Common myeloid progenitor, CD34-positive (primary cell): ENCODE results near the gene FBXW8.

ENCODE experiments used
- CTCF ChIA-PET: fragments of 350-600 bp; sonication (Branson Sonifier 250); formaldehyde crosslinking; loops from one replicate; lab custom pipeline; 2021; ENCODE audit warnings: antibody characterized with exemption; lab: Charles Lee
- POLR2A ChIA-PET: fragments of 350-600 bp; sonication (Branson Sonifier 250); formaldehyde crosslinking; loops from one replicate; lab custom pipeline; 2021; ENCODE audit warnings: antibody characterized with exemption; lab: Charles Lee
- DNase-seq, 3 donors: peaks; one replicate each; pipeline versions ENCODE4 v3.0.0 to v3.0.0-alpha.2; 2013
- H3K27ac ChIP-seq, 2 experiments: 1 replicate in 1 of 2; 2 replicates in 1 of 2; pipeline ENCODE4 v1.7.0; 2013; ENCODE audit warnings: inconsistent platforms in 2 of 2, low read length in 2 of 2, mild to moderate bottlenecking in 2 of 2, low read depth in 1 of 2, moderate library complexity in 1 of 2; ENCODE audit not compliant: severe bottlenecking in 2 of 2, insufficient read depth in 1 of 2, poor library complexity in 1 of 2
- H3K27me3 ChIP-seq, 5 experiments: replicated peaks in 2 of 5; 1 replicate in 3 of 5; 2 replicates in 2 of 5; pipeline versions ENCODE4 v1.6.1 to v1.7.0; 2013; ENCODE audit warnings: low read length in 4 of 5, mild to moderate bottlenecking in 2 of 5, moderate library complexity in 2 of 5, inconsistent platforms in 1 of 5; ENCODE audit not compliant: insufficient read depth in 5 of 5, control insufficient read depth in 4 of 5
- H3K36me3 ChIP-seq, 4 experiments: 1 replicate in 2 of 4; 2 replicates in 2 of 4; pipeline versions ENCODE4 v1.6.1 to v1.7.0; 2013; ENCODE audit warnings: low read length in 3 of 4, control low read depth in 1 of 4, mild to moderate bottlenecking in 1 of 4; ENCODE audit not compliant: control insufficient read depth in 4 of 4, insufficient read depth in 4 of 4
- H3K4me1 ChIP-seq, 4 experiments: 1 replicate in 3 of 4; 2 replicates in 1 of 4; pipeline versions ENCODE4 v1.6.1 to v1.7.1; 2013; ENCODE audit warnings: low read length in 3 of 4, mild to moderate bottlenecking in 3 of 4, control low read depth in 1 of 4, inconsistent platforms in 1 of 4, moderate library complexity in 1 of 4; ENCODE audit not compliant: control insufficient read depth in 4 of 4, insufficient read depth in 4 of 4; ENCODE audit errors: control extremely low read depth in 1 of 4
- H3K4me3 ChIP-seq, 7 experiments: 1 replicate in 4 of 7; 2 replicates in 3 of 7; pipeline versions ENCODE4 v1.5.1 to v1.7.0; 2013; ENCODE audit warnings: mild to moderate bottlenecking in 7 of 7, low read length in 6 of 7, moderate library complexity in 6 of 7, inconsistent platforms in 2 of 7, low read depth in 2 of 7, control low read depth in 1 of 7; ENCODE audit not compliant: insufficient read depth in 4 of 7, control insufficient read depth in 1 of 7; ENCODE audit errors: extremely low read depth in 1 of 7
- H3K9me3 ChIP-seq, 5 experiments: 1 replicate in 4 of 5; 2 replicates in 1 of 5; pipeline versions ENCODE4 v1.6.1 to v1.7.1; 2013; ENCODE audit warnings: low read length in 4 of 5, mild to moderate bottlenecking in 2 of 5, inconsistent platforms in 1 of 5, low read depth in 1 of 5, moderate library complexity in 1 of 5; ENCODE audit not compliant: control insufficient read depth in 4 of 5, insufficient read depth in 2 of 5; ENCODE audit errors: control extremely low read depth in 1 of 5
- WGBS: methylation state at CpG from one replicate; pipeline ENCODE4 v1.1.5; 2013; ENCODE audit not compliant: insufficient coverage; 5-methylcytosine and 5-hydroxymethylcytosine counted together

The FBXW8 gene

DNA sequence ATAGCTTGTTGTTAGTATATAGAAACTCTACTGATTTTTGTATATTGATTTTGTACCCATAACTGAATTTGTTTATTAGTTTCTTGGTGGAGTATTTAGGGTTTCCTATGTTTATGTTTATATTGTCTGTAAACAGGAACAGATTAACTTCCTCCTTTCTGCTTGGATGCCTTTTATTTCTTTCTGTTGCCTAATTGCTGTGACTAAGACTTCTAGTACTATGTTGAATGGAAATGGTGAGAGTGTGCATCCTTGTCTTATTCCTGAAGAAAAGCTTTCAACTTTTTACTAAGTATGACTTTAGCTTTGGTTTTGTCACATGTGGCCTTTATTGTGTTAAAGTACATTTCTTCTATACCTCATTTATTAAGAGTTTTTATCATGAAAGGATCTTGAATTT is 20.9 kb downstream of the FBXW8 start:
- DNase-seq = no peak
- ChIA-PET POLR2A (no interaction called here), CTCF (no interaction called here)
- H3K27me3 ChIP-seq = peaks cover 0 to 1% (median 0%) of the 10 kb centered on the region in 5 experiments
- H3K36me3 ChIP-seq = peaks cover 0 to 28% (median 9%) of the 10 kb centered on the region in 4 experiments
- H3K4me3 ChIP-seq = no peak overlapping the region
- no peak overlapping the region for H3K27ac ChIP-seq
- H3K4me1 ChIP-seq = peaks cover 0 to 13% (median 5%) of the 10 kb centered on the region in 4 experiments
- H3K9me3 ChIP-seq = no peaks in the 10 kb centered on the region

- peaks cover 0 to 13% (median 5%) of the 10 kb centered on the region in 4 experiments for H3K4me1 ChIP-seq
- no peaks in the 10 kb centered on the region for H3K9me3 ChIP-seq
- H3K4me3 ChIP-seq = no peak overlapping the region
- H3K36me3 ChIP-seq = peaks cover 0 to 29% (median 6%) of the 10 kb centered on the region in 4 experiments
- no peaks in the 10 kb centered on the region for H3K27me3 ChIP-seq
- ChIA-PET POLR2A (no interaction called here), CTCF (no interaction called here)
- DNase-seq = no peak
- 92% methylated on average over 2 of the region's 2 CpGs for WGBS
- no peak overlapping the region for H3K27ac ChIP-seq
These were observed 22.3 kb downstream of the FBXW8 start for GRCh38 chr12:116933091-116933490.

DNA sequence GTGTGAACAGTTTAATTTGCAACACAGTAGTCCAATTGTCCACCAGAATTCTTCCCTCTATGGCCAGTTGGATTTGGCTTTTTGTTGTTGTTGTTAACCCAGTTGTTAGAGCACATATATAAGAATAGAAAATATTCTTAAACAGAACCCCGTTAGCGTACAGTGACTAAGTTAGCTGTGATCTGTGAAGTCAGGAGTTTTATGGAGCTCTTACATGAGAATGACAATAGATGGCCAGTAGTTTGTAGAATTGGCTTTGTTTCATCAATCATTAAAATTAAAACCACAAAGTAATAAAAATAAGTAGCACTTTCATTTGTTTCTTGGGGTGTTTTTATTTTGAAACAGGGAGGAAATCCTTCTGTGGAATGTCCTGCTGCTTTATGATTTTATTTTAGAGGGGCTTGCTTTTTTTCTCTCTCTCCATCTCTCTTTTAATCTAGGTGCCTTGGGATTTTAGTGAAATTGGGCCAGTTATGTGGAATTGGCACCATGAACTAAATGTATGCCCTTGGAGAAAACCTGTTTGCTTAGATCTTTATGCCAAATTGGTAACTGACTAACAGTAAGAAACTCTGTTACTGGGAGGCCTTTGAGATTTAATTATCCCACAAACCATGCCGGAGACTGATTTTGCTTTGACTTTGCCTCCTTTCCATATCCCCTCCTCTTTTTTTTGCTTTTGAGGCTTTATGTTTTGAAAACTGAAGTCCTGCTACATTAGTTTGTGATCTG is 22.9 kb downstream of the FBXW8 start:
- Histone ChIP-seq H3K36me3 (peaks cover 0 to 24% (median 3%) of the 10 kb centered on the region in 4 experiments), H3K27ac (no peak overlapping the region), H3K9me3 (no peaks in the 10 kb centered on the region), H3K4me3 (no peak overlapping the region), H3K4me1 (peaks cover 0 to 13% (median 5%) of the 10 kb centered on the region in 4 experiments), H3K27me3 (no peaks in the 10 kb centered on the region)
- no CpG with 5 or more reads among the region's 3 CpGs for WGBS
- ChIA-PET POLR2A (no interaction called here), CTCF (no interaction called here)
- DNase-seq = no peak

GRCh38 chr12:116934908-116935705 is 24.4 kb downstream of the FBXW8 start:
- no peak overlapping the region for H3K4me3 ChIP-seq
- ChIA-PET CTCF (interaction anchor here (0.7 kb wide), 1 partner anchor 37 kb away, joined by 3 read pairs; no protein-coding TSS in a partner anchor), POLR2A (no interaction called here)
- peaks cover 0 to 7% (median 3%) of the 10 kb centered on the region in 4 experiments for H3K4me1 ChIP-seq
- H3K9me3 ChIP-seq = no peaks in the 10 kb centered on the region
- H3K27me3 ChIP-seq = no peaks in the 10 kb centered on the region
- no CpG with 5 or more reads among the region's 4 CpGs for WGBS
- H3K27ac ChIP-seq = no peak overlapping the region
- DNase-seq = peak in 2 of 3 donors; percentile 22 to 28
- peaks cover 0 to 24% (median 4%) of the 10 kb centered on the region in 4 experiments for H3K36me3 ChIP-seq

DNA sequence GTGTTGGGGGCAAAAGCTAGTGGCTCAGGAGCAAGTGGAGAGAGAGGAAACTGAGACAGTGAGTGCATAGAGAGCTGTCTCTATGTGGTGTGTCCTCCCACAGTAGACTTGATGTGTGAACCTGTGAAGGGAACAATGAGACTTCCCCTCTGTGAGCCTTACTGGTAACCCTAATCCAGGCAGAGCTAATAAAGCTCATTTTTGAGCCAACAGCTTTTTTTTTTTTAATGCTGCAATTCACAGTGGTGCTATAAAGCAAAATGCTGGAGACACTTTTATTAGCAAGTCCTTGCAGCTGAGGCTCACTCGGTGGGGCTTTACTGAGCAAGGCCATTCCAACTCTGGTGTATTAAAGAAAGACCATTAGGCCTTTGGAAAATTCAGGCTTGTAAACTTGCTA is 26.9 kb downstream of the FBXW8 start:
- Histone ChIP-seq H3K27me3 (no peaks in the 10 kb centered on the region), H3K36me3 (peaks cover 0 to 22% (median 6%) of the 10 kb centered on the region in 4 experiments), H3K4me1 (peaks cover 0 to 7% (median 3%) of the 10 kb centered on the region in 4 experiments), H3K4me3 (no peak overlapping the region), H3K9me3 (peaks cover 0 to 8% (median 4%) of the 10 kb centered on the region in 5 experiments), H3K27ac (no peak overlapping the region)
- 100% methylated on average over 1 of the region's 1 CpG for WGBS
- CTCF ChIA-PET = interaction anchor here (0.8 kb wide), 1 partner anchor 234 kb away, joined by 3 read pairs; no protein-coding TSS in a partner anchor
- DNase-seq = no peak
- POLR2A ChIA-PET = interaction anchor here (0.6 kb wide), 1 partner anchor 27 kb away, joined by 3 read pairs; no protein-coding TSS in a partner anchor

GRCh38 chr12:116939734-116940133 is 29.0 kb downstream of the FBXW8 start:
- DNase-seq = no peak
- WGBS = 100% methylated on average over 3 of the region's 3 CpGs

More at GRCh38 chr12:116939734-116940133, 29.0 kb downstream of the FBXW8 start:
- no peak overlapping the region for H3K4me3 ChIP-seq
- CTCF ChIA-PET = interaction anchor here (0.6 to 1.7 kb wide), 4 partner anchors 9 to 188 kb away, joined by 3 to 5 read pairs (median 4); no protein-coding TSS in a partner anchor
- peaks cover 0 to 7% (median 2%) of the 10 kb centered on the region in 4 experiments for H3K4me1 ChIP-seq
- no peak overlapping the region for H3K27ac ChIP-seq
- POLR2A ChIA-PET = no interaction called here
- H3K9me3 ChIP-seq = peaks cover 2 to 16% (median 13%) of the 10 kb centered on the region in 5 experiments
- H3K27me3 ChIP-seq = no peaks in the 10 kb centered on the region
- H3K36me3 ChIP-seq = peaks cover 4 to 27% (median 10%) of the 10 kb centered on the region in 4 experiments
